ENCODE data around the gene LRIG2.

The LRIG2 gene

DNA sequence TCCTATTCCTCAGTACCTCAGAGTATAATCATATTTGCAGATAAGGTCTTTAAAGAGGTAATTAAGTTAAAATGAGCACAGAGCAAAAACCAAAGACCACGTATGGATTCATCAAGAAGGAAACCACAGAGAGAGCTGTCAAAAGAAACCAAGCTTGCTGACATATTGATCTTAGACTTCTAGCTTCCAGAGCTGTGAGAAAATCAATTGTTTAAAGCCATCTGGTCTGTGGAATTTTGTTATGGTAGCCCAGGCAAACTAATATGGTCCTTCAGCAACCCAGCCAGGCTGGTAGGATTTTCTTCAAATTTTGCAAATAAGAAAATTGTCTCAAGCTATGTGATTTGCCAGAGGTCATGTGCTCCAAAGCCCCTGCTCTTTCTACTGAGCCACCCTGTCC, 62.5 kb downstream of the LRIG2 start:
- DNase-seq (ENCODE audit: low read depth): no peak
- no peak overlapping the region for H3K4me3 ChIP-seq (ENCODE audit: control insufficient read depth, low read depth, low read length)
- TF ChIP-seq, protein P1, sequence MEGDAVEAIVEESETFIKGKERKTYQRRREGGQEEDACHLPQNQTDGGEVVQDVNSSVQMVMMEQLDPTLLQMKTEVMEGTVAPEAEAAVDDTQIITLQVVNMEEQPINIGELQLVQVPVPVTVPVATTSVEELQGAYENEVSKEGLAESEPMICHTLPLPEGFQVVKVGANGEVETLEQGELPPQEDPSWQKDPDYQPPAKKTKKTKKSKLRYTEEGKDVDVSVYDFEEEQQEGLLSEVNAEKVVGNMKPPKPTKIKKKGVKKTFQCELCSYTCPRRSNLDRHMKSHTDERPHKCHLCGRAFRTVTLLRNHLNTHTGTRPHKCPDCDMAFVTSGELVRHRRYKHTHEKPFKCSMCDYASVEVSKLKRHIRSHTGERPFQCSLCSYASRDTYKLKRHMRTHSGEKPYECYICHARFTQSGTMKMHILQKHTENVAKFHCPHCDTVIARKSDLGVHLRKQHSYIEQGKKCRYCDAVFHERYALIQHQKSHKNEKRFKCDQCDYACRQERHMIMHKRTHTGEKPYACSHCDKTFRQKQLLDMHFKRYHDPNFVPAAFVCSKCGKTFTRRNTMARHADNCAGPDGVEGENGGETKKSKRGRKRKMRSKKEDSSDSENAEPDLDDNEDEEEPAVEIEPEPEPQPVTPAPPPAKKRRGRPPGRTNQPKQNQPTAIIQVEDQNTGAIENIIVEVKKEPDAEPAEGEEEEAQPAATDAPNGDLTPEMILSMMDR (IDR thresholded peaks at IDR 0.05; ENCODE audit: control insufficient read depth, insufficient read depth, low read depth, low read length, missing control alignments): no peak

DNA sequence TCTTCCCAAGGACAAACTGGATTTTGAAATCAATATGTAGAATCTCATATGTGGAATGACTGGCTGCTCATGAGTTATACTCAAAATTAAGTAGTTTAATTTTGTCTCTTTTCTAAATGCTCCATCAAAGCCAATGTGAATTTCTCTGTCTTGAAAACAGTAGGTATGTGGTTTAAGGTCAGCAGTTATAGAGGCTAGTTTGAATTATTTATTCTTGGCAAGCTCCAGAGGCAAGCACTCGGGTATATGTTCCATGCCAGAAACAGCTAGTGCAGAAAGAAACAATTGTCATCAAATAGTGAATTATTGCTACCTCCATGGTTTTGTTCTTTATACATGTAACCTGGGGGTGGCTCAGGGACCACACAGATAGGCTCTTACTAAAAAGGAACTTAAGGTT, 63.5 kb downstream of the LRIG2 start:
- H3K4me3 ChIP-seq (ENCODE audit: control insufficient read depth, low read depth, low read length): no peak overlapping the region
- TF ChIP-seq, protein P1 (IDR thresholded peaks at IDR 0.05; ENCODE audit: control insufficient read depth, insufficient read depth, low read depth, low read length, missing control alignments): no peak
- DNase-seq (ENCODE audit: low read depth): no peak

DNA sequence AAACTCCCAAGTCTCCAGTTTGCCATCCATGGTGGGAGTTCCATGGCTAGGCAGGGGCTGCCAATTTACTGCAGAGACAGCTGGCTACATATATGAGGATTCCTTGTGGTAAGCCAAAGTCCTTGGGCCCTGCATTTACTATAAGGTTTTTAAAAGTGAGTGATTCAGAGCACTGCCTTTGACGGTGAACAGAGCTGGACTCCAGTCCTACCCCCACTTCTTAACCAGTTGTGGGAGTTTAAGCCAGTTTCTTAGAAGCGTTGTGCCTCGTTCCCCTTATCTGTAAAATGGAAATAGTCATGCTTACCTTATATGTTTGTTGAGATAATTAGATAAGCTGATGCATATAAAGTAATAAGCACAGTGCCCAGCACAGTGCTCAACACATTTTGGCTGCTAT, 64.6 kb downstream of the LRIG2 start:
- no peak overlapping the region for H3K4me3 ChIP-seq (ENCODE audit: control insufficient read depth, low read depth, low read length)
- DNase-seq (ENCODE audit: low read depth): no peak
- TF ChIP-seq, protein P1 (IDR thresholded peaks at IDR 0.05; ENCODE audit: control insufficient read depth, insufficient read depth, low read depth, low read length, missing control alignments): no peak

DNA sequence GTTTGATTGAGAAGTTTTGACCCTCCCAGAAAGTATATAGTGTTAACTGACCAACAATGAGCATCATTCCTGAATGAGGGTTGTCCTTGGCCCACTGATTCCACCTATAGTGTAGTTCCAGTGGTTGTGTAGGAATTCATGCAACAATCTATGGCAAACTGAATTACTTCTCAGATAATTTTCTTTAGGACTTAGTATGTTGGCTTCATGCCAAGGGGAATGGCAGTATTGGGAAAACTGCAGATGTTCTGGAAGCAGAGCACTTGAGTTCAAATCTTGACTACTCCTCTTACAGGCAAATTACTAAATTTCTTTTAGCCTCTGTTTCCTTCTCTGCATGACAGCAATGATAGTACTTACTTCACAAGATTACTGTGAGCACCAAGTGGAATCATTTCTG, 65.8 kb downstream of the LRIG2 start:
- DNase-seq (ENCODE audit: low read depth): no peak
- no peak overlapping the region for H3K4me3 ChIP-seq (ENCODE audit: control insufficient read depth, low read depth, low read length)
- TF ChIP-seq, protein P1 (IDR thresholded peaks at IDR 0.05; ENCODE audit: control insufficient read depth, insufficient read depth, low read depth, low read length, missing control alignments): no peak

DNA sequence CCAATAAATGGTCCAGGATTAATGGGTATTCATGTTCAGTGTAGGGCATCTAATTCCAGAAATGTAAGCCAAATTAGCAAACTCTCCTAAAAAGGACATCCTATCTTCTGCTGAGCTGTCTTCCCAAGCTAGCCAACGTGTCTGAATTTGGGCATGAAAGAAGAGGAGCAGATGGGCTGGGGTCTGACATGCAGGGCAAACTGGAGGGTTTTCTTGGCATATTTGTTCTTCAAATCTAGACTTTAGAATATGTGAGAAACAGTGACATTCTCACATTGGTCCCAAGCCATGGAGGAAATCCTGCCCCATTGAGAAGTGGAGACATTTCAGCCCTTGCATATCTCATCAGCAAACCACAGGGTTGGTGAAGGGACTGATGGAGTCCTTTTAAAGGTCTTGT, 67.2 kb downstream of the LRIG2 start:
- no peak for DNase-seq (ENCODE audit: low read depth)
- no peak overlapping the region for H3K4me3 ChIP-seq (ENCODE audit: control insufficient read depth, low read depth, low read length)
- TF ChIP-seq, protein P1 (IDR thresholded peaks at IDR 0.05; ENCODE audit: control insufficient read depth, insufficient read depth, low read depth, low read length, missing control alignments): no peak

DNA sequence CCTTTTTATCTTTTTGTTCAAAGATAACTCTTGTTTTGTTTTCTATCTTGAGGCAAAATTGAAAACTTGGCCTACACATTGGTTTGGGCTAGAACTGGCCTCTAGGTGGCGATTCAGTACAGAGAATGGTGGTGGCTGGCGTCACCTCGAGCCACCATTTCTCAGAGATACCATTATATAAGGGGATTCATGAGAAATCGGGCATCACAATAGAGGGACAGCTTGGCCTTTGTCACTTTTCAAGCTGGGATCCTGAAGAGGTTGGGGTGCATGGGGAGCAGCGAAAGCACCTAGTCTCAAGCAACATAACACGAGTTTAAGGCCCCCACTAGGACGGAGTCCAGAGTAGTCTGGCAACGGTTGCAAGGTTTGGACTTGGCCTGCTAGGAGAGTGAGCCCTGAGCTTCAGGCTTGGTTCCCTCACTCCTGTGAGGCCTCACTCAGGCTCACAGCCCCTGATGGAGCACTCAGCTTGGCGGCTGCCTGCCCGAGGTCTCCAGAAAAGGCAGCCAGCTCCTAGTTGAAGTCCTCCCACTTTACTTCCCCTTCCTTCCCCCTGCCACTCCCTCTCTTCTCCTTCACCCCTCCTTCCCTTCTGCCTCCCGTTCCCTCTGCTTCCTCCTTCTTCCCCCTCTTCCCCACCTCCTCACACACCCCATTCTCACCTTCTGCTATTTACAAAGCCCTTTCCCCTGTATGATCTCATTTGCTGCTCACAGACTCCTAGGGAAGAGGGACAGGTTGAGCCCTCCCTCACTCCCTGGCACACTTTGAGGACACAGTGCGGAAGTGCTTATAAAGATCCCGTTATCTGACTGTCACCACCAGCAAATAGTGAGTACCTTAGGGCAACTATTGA, 67.8 kb downstream of the LRIG2 start:
- TF ChIP-seq, protein P1 (IDR thresholded peaks at IDR 0.05; ENCODE audit: control insufficient read depth, insufficient read depth, low read depth, low read length, missing control alignments): peak; percentile 83
- no peak for DNase-seq (ENCODE audit: low read depth)
- H3K4me3 ChIP-seq (ENCODE audit: control insufficient read depth, low read depth, low read length): no peak overlapping the region
